Measurements from ENCODE around the gene ARHGAP21.
"Not testable (repeated sequence)": the region's sequence is repeated elsewhere in the genome, so short reads cannot be mapped to it uniquely, and the experiment has no call there.

The ARHGAP21 gene

GRCh38 chr10:24723788-24724380, at the start of gene ARHGAP21:
Gene ARHGAP21 (minus strand): TSS chr10:24723887. CDS start chr10:24721899, 1,988 bp downstream.
- H3K27me3 Mint-ChIP-seq: no peaks in the 10 kb centered on the region
- peak; percentile 63 for ATAC-seq
- peak within 1 kb of the TSS; percentile 86 for H3K27ac Mint-ChIP-seq
- no peaks in the 10 kb centered on the region for H3K36me3 Mint-ChIP-seq
- H3K4me3 Mint-ChIP-seq: peak within 1 kb of the TSS; percentile 97
- H3K4me1 Mint-ChIP-seq: peaks cover 12% of the 10 kb centered on the region
- no peaks in the 10 kb centered on the region for H3K9me3 Mint-ChIP-seq

GRCh38 chr10:24771943-24772694, 48.4 kb upstream of the ARHGAP21 start:
- Mint-ChIP-seq H3K9me3 (peaks cover 3% of the 10 kb centered on the region), H3K36me3 (no peaks in the 10 kb centered on the region), H3K4me1 (no peaks in the 10 kb centered on the region), H3K4me3 (no peak overlapping the region), H3K27ac (no peak overlapping the region), H3K27me3 (no peaks in the 10 kb centered on the region)
- ATAC-seq: no peak

GRCh38 chr10:24764991-24765390, 41.3 kb upstream of the ARHGAP21 start:
- not testable (repeated sequence) for ATAC-seq, H3K36me3 Mint-ChIP-seq, H3K4me1 Mint-ChIP-seq, H3K27ac Mint-ChIP-seq, H3K4me3 Mint-ChIP-seq, H3K27me3 Mint-ChIP-seq
- peaks cover 11% of the 10 kb centered on the region for H3K9me3 Mint-ChIP-seq

- no peaks in the 10 kb centered on the region for H3K4me1 Mint-ChIP-seq
- no peak for ATAC-seq
- H3K4me3 Mint-ChIP-seq: no peak overlapping the region
- no peak overlapping the region for H3K27ac Mint-ChIP-seq
- no peaks in the 10 kb centered on the region for H3K27me3 Mint-ChIP-seq
- H3K9me3 Mint-ChIP-seq: peaks cover 11% of the 10 kb centered on the region
- H3K36me3 Mint-ChIP-seq: no peaks in the 10 kb centered on the region
These were observed 39.4 kb upstream of the ARHGAP21 start for GRCh38 chr10:24762966-24763623.

GRCh38 chr10:24762161-24762924, 38.7 kb upstream of the ARHGAP21 start:
- no peaks in the 10 kb centered on the region for H3K27me3 Mint-ChIP-seq
- H3K4me3 Mint-ChIP-seq: no peak overlapping the region
- no peaks in the 10 kb centered on the region for H3K36me3 Mint-ChIP-seq
- no peak for ATAC-seq
- H3K4me1 Mint-ChIP-seq: no peaks in the 10 kb centered on the region
- H3K27ac Mint-ChIP-seq: no peak overlapping the region
- peaks cover 8% of the 10 kb centered on the region for H3K9me3 Mint-ChIP-seq

- no peak for ATAC-seq
- Mint-ChIP-seq H3K9me3 (peaks cover 3% of the 10 kb centered on the region), H3K4me1 (no peaks in the 10 kb centered on the region), H3K27ac (no peak overlapping the region), H3K27me3 (no peaks in the 10 kb centered on the region), H3K4me3 (no peak overlapping the region), H3K36me3 (no peaks in the 10 kb centered on the region)
These were observed 36.0 kb upstream of the ARHGAP21 start for GRCh38 chr10:24759672-24760071.

- H3K36me3 Mint-ChIP-seq, H3K27ac Mint-ChIP-seq, H3K4me3 Mint-ChIP-seq, H3K9me3 Mint-ChIP-seq, H3K27me3 Mint-ChIP-seq, ATAC-seq, H3K4me1 Mint-ChIP-seq: not testable (repeated sequence)
These were observed 34.6 kb upstream of the ARHGAP21 start for GRCh38 chr10:24758254-24758653.

- no peaks in the 10 kb centered on the region for H3K9me3 Mint-ChIP-seq
- no peak overlapping the region for H3K27ac Mint-ChIP-seq
- H3K27me3 Mint-ChIP-seq: no peaks in the 10 kb centered on the region
- no peaks in the 10 kb centered on the region for H3K36me3 Mint-ChIP-seq
- no peaks in the 10 kb centered on the region for H3K4me1 Mint-ChIP-seq
- no peak overlapping the region for H3K4me3 Mint-ChIP-seq
- ATAC-seq: no peak
These were observed 32.6 kb upstream of the ARHGAP21 start for GRCh38 chr10:24756283-24756682.

GRCh38 chr10:24751716-24752115, 28.0 kb upstream of the ARHGAP21 start:
- no peaks in the 10 kb centered on the region for H3K9me3 Mint-ChIP-seq
- H3K4me1 Mint-ChIP-seq: no peaks in the 10 kb centered on the region
- H3K36me3 Mint-ChIP-seq: no peaks in the 10 kb centered on the region
- no peak overlapping the region for H3K27ac Mint-ChIP-seq
- no peaks in the 10 kb centered on the region for H3K27me3 Mint-ChIP-seq
- no peak overlapping the region for H3K4me3 Mint-ChIP-seq
- no peak for ATAC-seq

- no peak overlapping the region for H3K27ac Mint-ChIP-seq
- H3K36me3 Mint-ChIP-seq: no peaks in the 10 kb centered on the region
- no peaks in the 10 kb centered on the region for H3K4me1 Mint-ChIP-seq
- no peaks in the 10 kb centered on the region for H3K9me3 Mint-ChIP-seq
- no peaks in the 10 kb centered on the region for H3K27me3 Mint-ChIP-seq
- no peak for ATAC-seq
- H3K4me3 Mint-ChIP-seq: no peak overlapping the region
These were observed 27.0 kb upstream of the ARHGAP21 start for GRCh38 chr10:24750695-24751094.

- Mint-ChIP-seq H3K9me3 (no peaks in the 10 kb centered on the region), H3K36me3 (no peaks in the 10 kb centered on the region), H3K27me3 (no peaks in the 10 kb centered on the region), H3K4me3 (no peak overlapping the region), H3K4me1 (no peaks in the 10 kb centered on the region), H3K27ac (no peak overlapping the region)
- ATAC-seq: no peak
These were observed 24.5 kb upstream of the ARHGAP21 start for GRCh38 chr10:24748214-24748613.

GRCh38 chr10:24744946-24745345, 21.3 kb upstream of the ARHGAP21 start:
- ATAC-seq: no peak
- Mint-ChIP-seq H3K27me3 (no peaks in the 10 kb centered on the region), H3K36me3 (no peaks in the 10 kb centered on the region), H3K9me3 (no peaks in the 10 kb centered on the region), H3K27ac (no peak overlapping the region), H3K4me1 (no peaks in the 10 kb centered on the region), H3K4me3 (no peak overlapping the region)

GRCh38 chr10:24740714-24741113, 17.0 kb upstream of the ARHGAP21 start:
- H3K9me3 Mint-ChIP-seq: no peaks in the 10 kb centered on the region
- H3K27me3 Mint-ChIP-seq: no peaks in the 10 kb centered on the region
- ATAC-seq: no peak
- H3K27ac Mint-ChIP-seq: no peak overlapping the region
- no peaks in the 10 kb centered on the region for H3K36me3 Mint-ChIP-seq
- no peaks in the 10 kb centered on the region for H3K4me1 Mint-ChIP-seq
- H3K4me3 Mint-ChIP-seq: no peak overlapping the region

- Mint-ChIP-seq H3K36me3 (no peaks in the 10 kb centered on the region), H3K4me3 (no peak overlapping the region), H3K4me1 (no peaks in the 10 kb centered on the region), H3K27ac (no peak overlapping the region), H3K27me3 (no peaks in the 10 kb centered on the region), H3K9me3 (no peaks in the 10 kb centered on the region)
- ATAC-seq: no peak
These were observed 13.3 kb upstream of the ARHGAP21 start for GRCh38 chr10:24737001-24737400.

- H3K9me3 Mint-ChIP-seq: no peaks in the 10 kb centered on the region
These were observed 8.3 kb upstream of the ARHGAP21 start for GRCh38 chr10:24731942-24732341.

More at GRCh38 chr10:24731942-24732341, 8.3 kb upstream of the ARHGAP21 start:
- no peak overlapping the region for H3K4me3 Mint-ChIP-seq
- H3K27me3 Mint-ChIP-seq: no peaks in the 10 kb centered on the region
- no peak for ATAC-seq
- no peak overlapping the region for H3K27ac Mint-ChIP-seq
- no peaks in the 10 kb centered on the region for H3K36me3 Mint-ChIP-seq
- H3K4me1 Mint-ChIP-seq: no peaks in the 10 kb centered on the region

Data from stimulated activated memory B cell treated with anti-CD40 and anti-IgM and Interleukin-4, amounts not matched to agents 10 μg/mL and 1 μg/mL and 100 μg/mL, for 72 hours (primary cell).